ENCODE results near the gene APBB2. TPM values are rescaled to one million over a fixed set of nuclear protein-coding genes. Genes with fewer than 3 reads are reported as not detected.

The APBB2 gene
- total and polyA plus RNA-seq, 2 of the 4 experiments (the other 2 are of a cell fraction) = 47.9 to 75.5 TPM

GRCh38 chr4:40828661-40829060, 385.7 kb downstream of the APBB2 start:
- DNase-seq (no peak), ATAC-seq (ENCODE audit: low read depth) (no peak)
- Histone ChIP-seq H4K5ac (ENCODE audit: low read depth, low read length) (no peak overlapping the region), H2BK15ac (ENCODE audit: low read depth, low read length) (no peak overlapping the region), H3K23ac (ENCODE audit: low read depth, low read length) (no peak overlapping the region), H3K27ac (ENCODE audit: insufficient read depth, low read length) (no peak overlapping the region), H3K9me3 (ENCODE audit: control insufficient read depth, insufficient read depth, low read length) (no peaks in the 10 kb centered on the region), H2AK9ac (replicated peaks; ENCODE audit: low read depth, low read length, poor library complexity) (no peak overlapping the region), H4K91ac (ENCODE audit: insufficient read depth, low read depth, low read length) (no peak overlapping the region), H3K27me3 (ENCODE audit: control insufficient read depth, insufficient read depth, low read length) (no peaks in the 10 kb centered on the region), H3K9me1 (ENCODE audit: insufficient read depth, low read length) (peaks cover 10% of the 10 kb centered on the region; the same call in 1 of the 2 replicates), H4K20me1 (ENCODE audit: insufficient read depth, low read length) (no peaks in the 10 kb centered on the region), H3K14ac (replicated peaks; ENCODE audit: low read depth, low read length) (no peak overlapping the region), H3K56ac (ENCODE audit: extremely low read depth, insufficient read depth, low read length) (no peak overlapping the region), H3K36me3 (ENCODE audit: control insufficient read depth, insufficient read depth, low read length) (peaks cover 14% of the 10 kb centered on the region; the same call in 1 of the 2 replicates), H2AFZ (replicated peaks; ENCODE audit: low read length, poor library complexity) (no peak overlapping the region), H3K18ac (ENCODE audit: low read depth, low read length) (no peak overlapping the region), H3K4me2 (ENCODE audit: low read depth, low read length) (no peak overlapping the region), H3K9ac (ENCODE audit: low read depth, low read length) (no peak overlapping the region), H2AK5ac (ENCODE audit: low read depth, low read length) (no peak overlapping the region), H2BK120ac (ENCODE audit: low read depth, low read length) (no peak overlapping the region), H3K4ac (ENCODE audit: low read depth, low read length) (no peak overlapping the region), H2BK20ac (ENCODE audit: low read depth, low read length) (no peak overlapping the region), H2BK5ac (ENCODE audit: low read depth, low read length, poor library complexity, severe bottlenecking) (no peak overlapping the region), H3K4me1 (ENCODE audit: control insufficient read depth, insufficient read depth, low read length) (no peaks in the 10 kb centered on the region), H3K4me3 (ENCODE audit: insufficient read depth, low read depth, low read length) (no peak overlapping the region), H3K79me1 (ENCODE audit: low read depth in 1 of 2, low read length in 2 of 2) (no peaks in the 10 kb centered on the region), H4K8ac (ENCODE audit: low read depth in 2 of 2, low read length in 2 of 2) (no peak overlapping the region)
- WGBS, 2 experiments (ENCODE audit: extremely low coverage in 2 of 2, insufficient read length in 1 of 2) = 97% methylated on average over 5 of the region's 9 CpGs; no CpG with 5 or more reads in 1 of the 2 experiments
- in situ Hi-C loops (cut with MboI; ENCODE audit: low sequenced_read_pairs) (no loop called here), intact Hi-C loops (cut with micrococcal nuclease) (no loop called here), dilution Hi-C loops (cut with HindIII; ENCODE audit: low sequenced_read_pairs, unreplicated experiment) (no loop called here)
- TF ChIP-seq MAFK (IDR thresholded peaks at IDR 0.05; ENCODE audit: low read depth, low read length) = no peak
- no peak for TF ChIP-seq NFE2L2 (IDR thresholded peaks at IDR 0.05; ENCODE audit: low read depth, low read length)
- no peak for TF ChIP-seq RFX5 (IDR thresholded peaks at IDR 0.05; ENCODE audit: low read depth, low read length)
- TF ChIP-seq MXI1 (IDR thresholded peaks at IDR 0.05; ENCODE audit: borderline replicate concordance, low read depth, low read length) = no peak
- no peak for TF ChIP-seq CEBPB (IDR thresholded peaks at IDR 0.05; ENCODE audit: low read depth, low read length)
- no peak for TF ChIP-seq ELK1 (IDR thresholded peaks at IDR 0.05; ENCODE audit: borderline replicate concordance, low read depth, low read length)
- no peak for TF ChIP-seq BHLHE40 (IDR thresholded peaks at IDR 0.05; ENCODE audit: low read depth, low read length)
- TF ChIP-seq SMC3 (IDR thresholded peaks at IDR 0.05; ENCODE audit: low read depth, low read length) = no peak
- no peak for TF ChIP-seq FOS (IDR thresholded peaks at IDR 0.05; ENCODE audit: low read depth, low read length)
- no peak for TF ChIP-seq CTCF (conservative IDR thresholded peaks at IDR 0.05; ENCODE audit: low read depth, low read length)
- no peak for TF ChIP-seq RAD21 (IDR thresholded peaks at IDR 0.05; ENCODE audit: low read length)
- no TSS peak for BruUV-seq (replicated peaks)
- CTCF ChIA-PET = no interaction called here
- POLR2A ChIA-PET (ENCODE audit: unreplicated experiment) = no interaction called here

Data from IMR-90 (cell line).